ENCODE results near the gene ATOH1.

Gene ATOH1

DNA sequence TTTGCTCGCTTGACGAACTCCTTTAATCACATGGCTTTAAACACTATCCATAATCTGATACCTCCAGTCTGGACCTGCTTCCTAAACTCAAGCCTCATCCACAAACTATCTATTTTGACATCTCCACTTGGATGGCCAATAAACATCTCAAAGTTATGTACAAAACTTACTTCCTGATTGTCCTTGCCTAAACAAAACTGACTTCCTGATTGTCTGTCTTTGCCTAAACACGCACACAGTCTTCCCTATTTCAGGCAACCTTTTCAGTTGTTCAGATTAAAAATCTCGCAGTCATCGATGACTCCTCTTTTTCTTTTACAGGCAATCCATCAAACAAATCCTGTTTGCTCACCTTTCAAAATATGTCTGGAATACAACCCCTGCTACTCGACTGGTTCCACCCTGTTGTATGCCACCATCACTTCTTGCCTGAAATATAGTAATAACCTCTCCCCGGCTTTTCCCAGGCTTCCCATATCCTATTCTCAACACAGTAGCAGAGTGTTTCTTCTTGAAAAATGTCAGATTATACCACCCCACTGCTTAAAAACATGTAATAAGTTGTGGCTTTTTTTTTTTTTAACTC, 39.0 kb downstream of the ATOH1 start:
- TF ChIP-seq, protein P1, sequence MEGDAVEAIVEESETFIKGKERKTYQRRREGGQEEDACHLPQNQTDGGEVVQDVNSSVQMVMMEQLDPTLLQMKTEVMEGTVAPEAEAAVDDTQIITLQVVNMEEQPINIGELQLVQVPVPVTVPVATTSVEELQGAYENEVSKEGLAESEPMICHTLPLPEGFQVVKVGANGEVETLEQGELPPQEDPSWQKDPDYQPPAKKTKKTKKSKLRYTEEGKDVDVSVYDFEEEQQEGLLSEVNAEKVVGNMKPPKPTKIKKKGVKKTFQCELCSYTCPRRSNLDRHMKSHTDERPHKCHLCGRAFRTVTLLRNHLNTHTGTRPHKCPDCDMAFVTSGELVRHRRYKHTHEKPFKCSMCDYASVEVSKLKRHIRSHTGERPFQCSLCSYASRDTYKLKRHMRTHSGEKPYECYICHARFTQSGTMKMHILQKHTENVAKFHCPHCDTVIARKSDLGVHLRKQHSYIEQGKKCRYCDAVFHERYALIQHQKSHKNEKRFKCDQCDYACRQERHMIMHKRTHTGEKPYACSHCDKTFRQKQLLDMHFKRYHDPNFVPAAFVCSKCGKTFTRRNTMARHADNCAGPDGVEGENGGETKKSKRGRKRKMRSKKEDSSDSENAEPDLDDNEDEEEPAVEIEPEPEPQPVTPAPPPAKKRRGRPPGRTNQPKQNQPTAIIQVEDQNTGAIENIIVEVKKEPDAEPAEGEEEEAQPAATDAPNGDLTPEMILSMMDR (IDR thresholded peaks at IDR 0.05; ENCODE audit: low read depth, low read length): no peak
- DNase-seq (ENCODE audit: extremely low read depth, low read depth): no peak

DNA sequence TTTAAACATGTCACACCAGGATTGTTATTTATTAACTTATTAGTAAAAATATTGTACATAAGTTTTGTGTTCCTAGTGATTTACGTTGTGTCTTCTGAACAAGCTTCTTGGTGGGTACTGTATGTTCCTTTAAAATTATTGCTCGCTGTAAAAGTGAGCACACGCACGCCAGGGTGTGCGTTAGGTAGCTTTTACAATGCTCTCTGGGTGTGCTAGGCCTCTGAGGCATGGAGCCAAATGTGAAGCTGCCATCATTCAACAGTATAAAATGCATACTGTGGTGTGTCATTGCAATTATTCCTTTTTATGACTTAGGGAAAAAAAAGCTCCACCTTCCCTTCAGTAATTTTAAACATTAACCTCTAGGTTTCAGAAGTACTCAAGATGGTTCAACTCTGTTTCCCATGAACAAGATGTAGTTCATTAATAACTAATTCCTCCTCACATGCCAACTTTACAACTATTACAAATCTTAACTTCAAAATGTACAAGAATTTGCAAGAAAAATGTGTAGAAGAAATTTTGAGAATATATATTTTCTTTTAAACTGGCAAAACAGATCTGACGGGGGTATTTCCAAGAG, 42.4 kb downstream of the ATOH1 start:
- DNase-seq (ENCODE audit: extremely low read depth, low read depth): no peak
- TF ChIP-seq, protein P1 (IDR thresholded peaks at IDR 0.05; ENCODE audit: low read depth, low read length): no peak

DNA sequence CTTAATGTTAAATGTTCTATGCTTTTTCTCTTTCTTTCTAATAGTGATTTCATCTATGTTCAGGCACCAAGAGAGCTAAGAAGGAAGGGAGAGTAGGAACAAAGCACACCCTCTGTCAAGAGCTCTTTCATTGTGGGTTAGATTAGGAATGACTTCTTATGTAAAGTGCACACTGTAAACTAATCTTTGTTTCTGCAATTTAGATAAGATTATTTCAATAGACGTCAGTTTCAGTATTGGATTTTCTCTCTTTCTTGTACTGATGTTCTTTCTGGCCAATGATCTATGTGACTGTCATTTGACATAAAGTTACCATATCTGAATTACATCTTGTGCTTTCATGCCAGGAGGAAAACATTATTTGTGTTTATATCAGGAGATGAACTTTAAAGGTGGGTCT, 48.2 kb downstream of the ATOH1 start:
- no peak for DNase-seq (ENCODE audit: extremely low read depth, low read depth)

DNA sequence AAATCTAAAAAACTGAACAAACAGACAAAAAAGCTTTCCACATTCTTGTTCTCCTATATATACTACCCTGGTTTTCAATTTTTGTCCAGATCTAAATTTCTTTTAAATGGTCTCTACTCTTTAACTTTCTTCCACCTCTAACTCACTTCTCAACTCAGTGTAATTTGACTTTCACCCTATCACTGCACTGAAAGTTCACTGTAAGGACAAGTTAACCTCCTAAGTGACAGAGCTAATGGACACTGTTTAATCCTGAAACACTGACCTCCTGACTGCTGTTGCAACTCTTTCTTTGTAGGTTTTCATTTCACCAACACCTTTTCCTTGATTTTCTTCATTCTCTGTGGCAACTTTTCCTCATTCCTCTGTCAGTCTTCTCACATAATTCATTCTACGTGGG, 50.0 kb downstream of the ATOH1 start:
- no peak for DNase-seq (ENCODE audit: extremely low read depth, low read depth)
- TF ChIP-seq, protein P1 (IDR thresholded peaks at IDR 0.05; ENCODE audit: low read depth, low read length): no peak

More for the DNA sequence above, 48.2 kb downstream of the ATOH1 start:
- TF ChIP-seq, protein P1 (IDR thresholded peaks at IDR 0.05; ENCODE audit: low read depth, low read length): no peak

- DNase-seq (ENCODE audit: extremely low read depth, low read depth): no peak
- TF ChIP-seq, protein P1 (IDR thresholded peaks at IDR 0.05; ENCODE audit: low read depth, low read length): no peak
Measured at GRCh38 chr4:93879919-93880318, 51.4 kb downstream of the ATOH1 start.

Data from AG09319 (cell line).